GM12872 (cell line): ENCODE results near the gene PSORS1C2.

Experiments used
- TF ChIP-seq, protein P1 (sequence below): IDR thresholded peaks from 3 replicates; pipeline ENCODE4 v1.5.1; 2011; ENCODE audit warnings: low read depth, mild to moderate bottlenecking, low read length, moderate library complexity; ENCODE audit not compliant: insufficient read depth

Gene PSORS1C2

GRCh38 chr6:31138982-31139381 is at the start of gene PSORS1C2:
TSS of gene PSORS1C2 (minus strand) at chr6:31139066. CDS start at chr6:31139026, 40 bp downstream.
- TF ChIP-seq, protein P1, sequence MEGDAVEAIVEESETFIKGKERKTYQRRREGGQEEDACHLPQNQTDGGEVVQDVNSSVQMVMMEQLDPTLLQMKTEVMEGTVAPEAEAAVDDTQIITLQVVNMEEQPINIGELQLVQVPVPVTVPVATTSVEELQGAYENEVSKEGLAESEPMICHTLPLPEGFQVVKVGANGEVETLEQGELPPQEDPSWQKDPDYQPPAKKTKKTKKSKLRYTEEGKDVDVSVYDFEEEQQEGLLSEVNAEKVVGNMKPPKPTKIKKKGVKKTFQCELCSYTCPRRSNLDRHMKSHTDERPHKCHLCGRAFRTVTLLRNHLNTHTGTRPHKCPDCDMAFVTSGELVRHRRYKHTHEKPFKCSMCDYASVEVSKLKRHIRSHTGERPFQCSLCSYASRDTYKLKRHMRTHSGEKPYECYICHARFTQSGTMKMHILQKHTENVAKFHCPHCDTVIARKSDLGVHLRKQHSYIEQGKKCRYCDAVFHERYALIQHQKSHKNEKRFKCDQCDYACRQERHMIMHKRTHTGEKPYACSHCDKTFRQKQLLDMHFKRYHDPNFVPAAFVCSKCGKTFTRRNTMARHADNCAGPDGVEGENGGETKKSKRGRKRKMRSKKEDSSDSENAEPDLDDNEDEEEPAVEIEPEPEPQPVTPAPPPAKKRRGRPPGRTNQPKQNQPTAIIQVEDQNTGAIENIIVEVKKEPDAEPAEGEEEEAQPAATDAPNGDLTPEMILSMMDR, result no peak

GRCh38 chr6:31187780-31188194 is 48.9 kb upstream of the PSORS1C2 start:
- TF ChIP-seq, protein P1, result no peak

- TF ChIP-seq, protein P1, result no peak
Observed at GRCh38 chr6:31186052-31186734, 47.3 kb upstream of the PSORS1C2 start.

GRCh38 chr6:31180500-31180899 is 41.6 kb upstream of the PSORS1C2 start:
- TF ChIP-seq, protein P1, result no peak

DNA sequence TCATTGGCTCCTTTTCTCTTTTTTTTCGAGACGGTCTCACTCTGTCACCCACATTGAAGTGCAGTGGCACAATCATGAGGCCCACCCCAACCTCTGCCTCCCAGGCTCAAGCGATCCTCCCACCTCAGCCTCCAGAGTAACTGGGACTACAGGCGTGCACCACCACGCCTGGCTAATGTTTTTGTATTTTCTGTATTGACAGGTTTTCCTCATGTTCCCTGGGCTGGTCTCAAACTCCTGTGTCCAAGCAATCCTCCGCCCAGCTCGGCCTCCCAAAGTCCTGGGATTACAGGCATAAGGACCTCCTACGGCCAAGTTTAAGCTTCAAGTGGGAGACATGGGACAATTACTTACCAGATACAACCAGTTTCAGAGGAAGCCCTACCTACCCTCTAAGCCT is 41.0 kb upstream of the PSORS1C2 start:
- TF ChIP-seq, protein P1, result no peak

GRCh38 chr6:31179042-31179386 is 40.1 kb upstream of the PSORS1C2 start:
- TF ChIP-seq, protein P1, result no peak

DNA sequence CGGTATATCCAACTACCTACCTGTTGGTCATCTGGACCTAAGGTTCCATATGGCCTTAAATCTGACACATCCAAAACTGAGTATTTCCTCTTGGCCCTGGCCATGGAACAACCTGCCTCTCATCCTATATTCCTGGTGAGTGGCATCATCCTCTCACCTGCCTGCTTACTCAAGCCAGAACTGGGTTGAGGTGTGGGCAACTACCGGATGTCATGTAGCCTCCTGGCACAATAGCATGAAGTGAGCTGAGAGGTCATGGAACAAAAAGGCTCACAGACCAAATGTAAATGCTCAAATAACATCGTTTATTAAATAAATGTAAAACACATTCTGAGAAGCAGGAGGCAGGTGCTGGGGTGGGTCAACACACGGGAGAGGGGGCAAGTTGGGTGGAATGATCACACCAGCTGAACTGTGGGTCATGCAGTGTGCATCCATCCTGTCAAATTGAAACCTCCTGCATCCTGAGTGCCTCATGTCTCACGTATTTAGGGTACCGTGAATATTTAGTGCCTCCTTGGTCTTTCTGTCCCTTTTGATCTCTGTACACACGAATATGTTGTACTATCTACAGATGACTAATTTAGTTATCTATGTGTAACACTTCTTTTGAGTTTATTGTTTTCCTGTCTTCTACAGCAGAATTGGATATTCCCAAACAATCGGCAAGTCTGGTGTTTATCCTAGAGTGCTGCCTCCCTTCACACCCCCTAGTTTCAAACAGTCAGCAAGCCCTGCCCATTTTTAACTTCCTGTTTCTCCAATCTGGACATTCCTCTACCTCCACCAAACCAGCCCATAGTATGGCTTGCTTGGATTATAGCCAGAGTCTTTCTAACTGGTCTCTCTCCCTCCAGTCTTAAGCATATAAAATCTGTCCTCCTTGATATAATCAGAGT is 39.5 kb upstream of the PSORS1C2 start:
- TF ChIP-seq, protein P1, result no peak
